KMS-11 (cell line): ENCODE data around the gene ZIC4.

Experiments used
- H2AFZ ChIP-seq: fragments of 200-600 bp; sonication (generic); 2 replicates; pipeline ENCODE4 v1.6.1; 2016; ENCODE audit warnings: antibody characterized with exemption, mixed run types, low read depth
- H3K27ac ChIP-seq: fragments of 200-600 bp; sonication (generic); 2 replicates; pipeline ENCODE4 v1.6.1; 2016; ENCODE audit warnings: mild to moderate bottlenecking, mixed run types
- H3K27me3 ChIP-seq: fragments of 200-600 bp; sonication (generic); 2 replicates; pipeline ENCODE4 v1.6.1; 2017; ENCODE audit warnings: mild to moderate bottlenecking, low read depth, mixed run types, moderate library complexity; ENCODE audit not compliant: insufficient read depth
- H3K36me3 ChIP-seq: fragments of 200-600 bp; sonication (generic); 2 replicates; pipeline ENCODE4 v1.6.1; 2017; ENCODE audit warnings: mild to moderate bottlenecking, mixed run types; ENCODE audit not compliant: insufficient read depth
- H3K4me1 ChIP-seq: fragments of 200-600 bp; sonication (generic); 2 replicates; pipeline ENCODE4 v1.6.1; 2016; ENCODE audit warnings: mild to moderate bottlenecking, low read depth, mixed run types; ENCODE audit not compliant: poor library complexity, severe bottlenecking
- H3K4me2 ChIP-seq: fragments of 200-600 bp; sonication (generic); 2 replicates; pipeline ENCODE4 v1.7.0; 2016; ENCODE audit warnings: mild to moderate bottlenecking, mixed run types
- H3K4me3 ChIP-seq: fragments of 200-600 bp; sonication (generic); IDR thresholded peaks from 2 replicates; pipeline ENCODE4 v1.6.1; 2017; ENCODE audit warnings: low read depth, low read length, mixed read lengths; ENCODE audit not compliant: insufficient read depth
- H3K79me2 ChIP-seq: fragments of 200-600 bp; sonication (generic); 2 replicates; pipeline ENCODE4 v1.6.1; 2016; ENCODE audit warnings: low read depth, mixed run types; ENCODE audit not compliant: insufficient read depth
- H3K9ac ChIP-seq: fragments of 200-600 bp; sonication (generic); 2 replicates; pipeline ENCODE4 v1.6.1; 2016; ENCODE audit warnings: mild to moderate bottlenecking, mixed run types
- H4K20me1 ChIP-seq: fragments of 200-600 bp; sonication (generic); 2 replicates; pipeline ENCODE4 v1.6.1; 2016; ENCODE audit warnings: mild to moderate bottlenecking, mixed run types; ENCODE audit not compliant: insufficient read depth
- CTCF ChIP-seq: fragments of 200-600 bp; sonication (generic); conservative IDR thresholded peaks from 2 replicates; pipeline ENCODE4 v1.6.1; 2017; ENCODE audit warnings: low read depth, mild to moderate bottlenecking, antibody characterized with exemption, low read length, moderate library complexity, mixed read lengths

The ZIC4 gene

GRCh38 chr3:147406028-147406931, at the start of gene ZIC4:
ZIC4 (minus strand) TSS chr3:147406543; CDS start chr3:147402797, 3,746 bp downstream.
- no peak within 1 kb of the TSS for H3K4me3 ChIP-seq
- no peak within 1 kb of the TSS for H2AFZ ChIP-seq
- no peaks in the 10 kb centered on the region for H4K20me1 ChIP-seq
- no peak within 1 kb of the TSS for H3K4me2 ChIP-seq
- H3K79me2 ChIP-seq, result no peaks in the 10 kb centered on the region
- no peaks in the 10 kb centered on the region for H3K36me3 ChIP-seq
- TF ChIP-seq CTCF, result no peak
- H3K27ac ChIP-seq, result no peak within 1 kb of the TSS
- no peaks in the 10 kb centered on the region for H3K4me1 ChIP-seq
- no peaks in the 10 kb centered on the region for H3K27me3 ChIP-seq
- no peak within 1 kb of the TSS for H3K9ac ChIP-seq

- Histone ChIP-seq H3K36me3 (no peaks in the 10 kb centered on the region), H3K4me2 (no peak overlapping the region), H3K9ac (no peak overlapping the region), H3K4me1 (no peaks in the 10 kb centered on the region), H3K4me3 (no peak overlapping the region), H3K27me3 (no peaks in the 10 kb centered on the region), H4K20me1 (no peaks in the 10 kb centered on the region), H3K27ac (no peak overlapping the region), H2AFZ (no peak overlapping the region), H3K79me2 (no peaks in the 10 kb centered on the region)
- no peak for TF ChIP-seq CTCF
These were observed 43.3 kb upstream of the ZIC4 start for GRCh38 chr3:147449669-147450068.

- no peak overlapping the region for H3K4me3 ChIP-seq
- H3K9ac ChIP-seq, result no peak overlapping the region
- H3K4me2 ChIP-seq, result no peak overlapping the region
- H3K4me1 ChIP-seq, result no peaks in the 10 kb centered on the region
- no peak for TF ChIP-seq CTCF
- no peak overlapping the region for H3K27ac ChIP-seq
- no peaks in the 10 kb centered on the region for H4K20me1 ChIP-seq
- no peak overlapping the region for H2AFZ ChIP-seq
- no peaks in the 10 kb centered on the region for H3K27me3 ChIP-seq
- H3K79me2 ChIP-seq, result no peaks in the 10 kb centered on the region
- H3K36me3 ChIP-seq, result no peaks in the 10 kb centered on the region
These were observed 40.9 kb upstream of the ZIC4 start for GRCh38 chr3:147447224-147447623.

- no peaks in the 10 kb centered on the region for H3K36me3 ChIP-seq
- H4K20me1 ChIP-seq, result no peaks in the 10 kb centered on the region
- H3K79me2 ChIP-seq, result no peaks in the 10 kb centered on the region
- no peak overlapping the region for H3K4me2 ChIP-seq
- no peak overlapping the region for H3K9ac ChIP-seq
- H3K27me3 ChIP-seq, result no peaks in the 10 kb centered on the region
- no peak overlapping the region for H2AFZ ChIP-seq
- TF ChIP-seq CTCF, result no peak
- no peaks in the 10 kb centered on the region for H3K4me1 ChIP-seq
- no peak overlapping the region for H3K4me3 ChIP-seq
- no peak overlapping the region for H3K27ac ChIP-seq
These were observed 25.4 kb upstream of the ZIC4 start for GRCh38 chr3:147431751-147432150.
